Ovary (tissue), 1 donor: ENCODE data around the gene NUDT5.

Experiments used
- EP300 ChIP-seq: sonication (generic); formaldehyde crosslinking; IDR thresholded peaks from one replicate; pipeline ENCODE4 v1.6.1; 2017; ENCODE audit warnings: antibody characterized with exemption
- POLR2A ChIP-seq: fragments of 450-650 bp; IDR thresholded peaks from one replicate; pipeline ENCODE4 v1.6.1; 2017; ENCODE audit warnings: antibody characterized with exemption, mild to moderate bottlenecking, moderate library complexity

GRCh38 chr10:12200850-12201249 is 5.2 kb upstream of the NUDT5 start:
- TF ChIP-seq POLR2A = no peak
- TF ChIP-seq EP300 = no peak
